Measurements from ENCODE around the gene ZNF366.

ZNF366 gene

GRCh38 chr5:72465601-72466563 is 41.3 kb downstream of the ZNF366 start:
- Histone ChIP-seq H3K27me3 (no peaks in the 10 kb centered on the region), H3K36me3 (no peaks in the 10 kb centered on the region), H3K9me3 (no peaks in the 10 kb centered on the region), H3K27ac (no peak overlapping the region), H3K4me3 (ENCODE audit: low read depth in 1 of 2, low read length in 1 of 2) (no peak overlapping the region), H3K4me1 (ENCODE audit: control insufficient read depth in 1 of 2, insufficient read depth in 1 of 2, low read depth in 1 of 2, low read length in 1 of 2) (no peaks in the 10 kb centered on the region)
- no peak for TF ChIP-seq CTCF (IDR thresholded peaks at IDR 0.05)

GRCh38 chr5:72465066-72465465 is 42.1 kb downstream of the ZNF366 start:
- H3K4me1 ChIP-seq (ENCODE audit: control insufficient read depth in 1 of 2, insufficient read depth in 1 of 2, low read depth in 1 of 2, low read length in 1 of 2), result no peaks in the 10 kb centered on the region
- no peaks in the 10 kb centered on the region for H3K36me3 ChIP-seq
- no peak overlapping the region for H3K27ac ChIP-seq
- H3K4me3 ChIP-seq (ENCODE audit: low read depth in 1 of 2, low read length in 1 of 2), result no peak overlapping the region
- H3K27me3 ChIP-seq, result no peaks in the 10 kb centered on the region
- TF ChIP-seq CTCF (IDR thresholded peaks at IDR 0.05), result no peak
- H3K9me3 ChIP-seq, result no peaks in the 10 kb centered on the region

GRCh38 chr5:72464071-72464470 is 43.1 kb downstream of the ZNF366 start:
- H3K27ac ChIP-seq, result no peak overlapping the region
- H3K27me3 ChIP-seq, result no peaks in the 10 kb centered on the region
- no peaks in the 10 kb centered on the region for H3K36me3 ChIP-seq
- no peaks in the 10 kb centered on the region for H3K9me3 ChIP-seq
- H3K4me3 ChIP-seq (ENCODE audit: low read depth in 1 of 2, low read length in 1 of 2), result no peak overlapping the region
- no peaks in the 10 kb centered on the region for H3K4me1 ChIP-seq (ENCODE audit: control insufficient read depth in 1 of 2, insufficient read depth in 1 of 2, low read depth in 1 of 2, low read length in 1 of 2)
- no peak for TF ChIP-seq CTCF (IDR thresholded peaks at IDR 0.05)

GRCh38 chr5:72463449-72464052 is 43.7 kb downstream of the ZNF366 start:
- no peak overlapping the region for H3K27ac ChIP-seq
- H3K36me3 ChIP-seq, result no peaks in the 10 kb centered on the region
- no peak overlapping the region for H3K4me3 ChIP-seq (ENCODE audit: low read depth in 1 of 2, low read length in 1 of 2)
- no peak for TF ChIP-seq CTCF (IDR thresholded peaks at IDR 0.05)
- H3K9me3 ChIP-seq, result no peaks in the 10 kb centered on the region
- H3K4me1 ChIP-seq (ENCODE audit: control insufficient read depth in 1 of 2, insufficient read depth in 1 of 2, low read depth in 1 of 2, low read length in 1 of 2), result no peaks in the 10 kb centered on the region
- H3K27me3 ChIP-seq, result no peaks in the 10 kb centered on the region

GRCh38 chr5:72460413-72460812 is 46.8 kb downstream of the ZNF366 start:
- Histone ChIP-seq H3K27ac (no peak overlapping the region), H3K4me1 (ENCODE audit: control insufficient read depth in 1 of 2, insufficient read depth in 1 of 2, low read depth in 1 of 2, low read length in 1 of 2) (no peaks in the 10 kb centered on the region), H3K27me3 (no peaks in the 10 kb centered on the region), H3K4me3 (ENCODE audit: low read depth in 1 of 2, low read length in 1 of 2) (no peak overlapping the region), H3K36me3 (no peaks in the 10 kb centered on the region), H3K9me3 (no peaks in the 10 kb centered on the region)
- no peak for TF ChIP-seq CTCF (IDR thresholded peaks at IDR 0.05)

All from neutrophil (primary cell).